Activated CD4-positive, alpha-beta T cell treated with anti-CD3 and anti-CD28 coated beads, Interleukin-10, Interleukin-2, amounts not matched to agents 100 ng/mL and 50 ng/mL, durations not matched to agents 16 hours and 8 hours (primary cell): ENCODE results near the gene TYW3.
A peak's percentile ranks its signal among the peaks of the same experiment; 100 is the strongest.
"Not testable (repeated sequence)": the region's sequence is repeated elsewhere in the genome, so short reads cannot be mapped to it uniquely, and the experiment has no call there.

ENCODE experiments used
- DNase-seq: peaks from one replicate; pipeline ENCODE4 v3.0.0-alpha.2; 2020

The TYW3 gene

DNA sequence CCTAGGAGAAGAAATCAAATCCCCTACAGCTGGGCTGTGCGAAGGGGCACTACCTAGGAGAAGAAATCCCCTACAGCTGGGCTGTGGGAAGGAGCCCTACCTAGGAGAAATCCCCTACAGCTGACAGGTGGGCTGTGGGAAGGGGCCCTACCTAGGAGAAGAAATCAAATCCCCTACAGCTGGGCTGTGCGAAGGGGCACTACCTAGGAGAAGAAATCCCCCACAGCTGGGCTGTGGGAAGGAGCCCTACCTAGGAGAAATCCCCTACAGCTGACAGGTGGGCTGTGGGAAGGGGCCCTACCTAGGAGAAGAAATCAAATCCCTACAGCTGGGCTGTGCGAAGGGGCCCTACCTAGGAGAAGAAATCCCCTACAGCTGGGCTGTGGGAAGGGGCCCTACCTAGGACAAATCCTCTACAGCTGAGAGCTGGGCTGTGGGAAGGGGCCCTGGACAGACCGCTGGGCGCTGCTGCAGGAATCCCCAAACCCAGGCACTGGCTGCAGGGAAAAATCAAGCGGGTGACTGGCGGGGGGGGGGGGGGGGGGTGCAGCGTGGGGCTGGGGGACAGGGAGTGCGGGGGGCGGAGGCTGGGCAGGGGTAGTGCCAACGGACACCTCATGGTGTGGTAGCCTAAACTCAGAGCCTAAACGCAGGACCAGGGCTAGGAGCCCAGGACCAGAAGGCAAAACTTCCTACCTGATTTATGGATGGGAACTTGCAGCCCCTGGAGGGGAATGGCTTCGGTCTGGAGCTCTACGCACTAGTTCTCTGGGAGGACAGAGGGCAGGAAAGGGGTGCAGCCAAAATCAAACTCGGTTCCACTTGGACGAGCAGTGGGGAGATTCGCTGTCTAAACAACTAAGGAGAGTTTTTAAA is 643 bp upstream of the TYW3 start:
- peak; percentile 4 for DNase-seq

DNA sequence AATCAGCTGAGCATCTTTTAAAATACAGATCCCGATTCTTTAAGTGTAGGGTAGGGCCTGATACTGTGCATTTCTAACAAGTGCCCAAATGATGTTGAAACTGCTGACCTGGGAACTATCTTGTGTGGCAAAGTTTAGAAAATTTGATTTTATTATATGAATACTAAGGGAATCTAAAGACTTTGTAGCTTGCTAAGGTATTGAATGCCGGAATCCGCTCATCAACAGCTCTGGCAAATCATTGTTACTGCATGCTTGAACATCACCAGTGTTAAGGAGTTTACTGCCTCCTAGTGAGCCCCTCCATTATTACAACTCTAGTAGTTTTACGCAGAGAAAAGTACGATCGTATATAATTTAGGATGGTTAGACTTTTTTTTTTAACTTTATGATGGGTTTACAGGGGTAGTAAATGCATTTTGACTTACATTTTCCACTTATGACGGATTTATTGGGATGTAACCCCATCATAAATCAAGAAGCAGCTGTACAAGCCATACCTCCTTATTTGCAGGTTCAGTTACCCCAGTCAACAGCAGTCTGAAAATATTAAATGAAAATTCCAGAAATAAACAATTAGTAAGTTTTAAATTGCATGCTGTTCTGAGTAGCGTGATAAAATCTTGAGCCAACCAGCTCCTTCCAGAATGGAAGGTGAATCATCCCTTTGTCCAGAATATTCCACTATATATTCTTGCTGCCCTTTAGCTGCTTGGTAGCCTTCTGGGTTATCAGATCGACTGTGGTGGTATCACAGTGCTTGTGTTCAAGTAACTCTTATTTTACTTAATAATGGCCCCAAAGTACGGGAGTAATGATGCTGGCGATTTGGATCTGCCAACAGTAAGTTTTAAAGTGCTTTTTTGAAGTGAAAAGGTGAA is 892 bp downstream of the TYW3 start:
- peak; percentile 83 for DNase-seq

DNA sequence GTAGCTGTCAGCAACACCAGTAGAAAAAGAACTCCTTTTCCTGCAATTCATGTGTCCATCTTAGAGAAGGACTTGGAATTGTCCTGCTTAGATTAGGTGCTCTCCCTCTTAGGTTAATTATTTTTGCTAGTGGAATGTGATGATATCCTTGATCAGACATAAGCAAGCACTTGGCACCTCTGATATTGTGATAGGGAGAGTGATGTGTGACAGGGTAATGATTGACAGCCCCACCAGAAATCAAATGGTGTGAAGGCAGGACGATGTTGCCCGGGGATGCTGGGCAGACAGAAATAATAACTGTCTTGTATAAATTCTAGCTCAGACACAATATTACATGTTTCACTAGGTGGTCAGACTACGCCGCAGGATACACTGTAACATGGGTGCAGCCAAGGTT is 4.4 kb downstream of the TYW3 start:
- no peak for DNase-seq

DNA sequence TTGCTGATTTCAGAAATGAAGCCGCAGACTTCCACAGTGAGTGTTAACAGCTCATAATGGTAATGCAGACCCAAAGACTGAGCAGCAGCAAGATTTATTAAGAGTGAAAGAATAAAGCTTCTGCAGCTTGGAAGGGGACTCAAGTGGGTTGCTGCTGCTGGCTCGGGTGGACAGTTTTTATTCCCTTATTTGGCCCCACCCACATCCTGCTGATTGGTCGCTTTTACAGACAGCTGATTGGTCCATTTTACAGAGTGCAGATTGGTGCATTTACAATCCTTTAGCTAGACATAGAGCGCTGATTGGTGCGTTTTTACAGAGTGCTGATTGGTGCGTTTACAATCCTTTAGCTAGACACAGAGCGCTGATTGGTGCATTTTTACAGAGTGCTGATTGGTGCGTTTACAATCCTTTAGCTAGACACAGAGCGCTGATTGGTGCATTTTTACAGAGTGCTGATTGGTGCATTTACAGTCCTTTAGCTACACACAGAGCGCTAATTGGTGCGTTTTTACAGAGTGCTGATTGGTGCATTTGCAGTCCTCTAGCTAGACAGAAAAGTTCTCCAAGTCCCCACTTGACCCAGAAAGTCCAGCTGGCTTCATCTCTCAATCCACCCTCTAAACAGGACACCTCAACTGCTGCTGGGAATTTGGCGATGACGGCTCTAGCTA is 7.5 kb downstream of the TYW3 start:
- peak; percentile 29 for DNase-seq

DNA sequence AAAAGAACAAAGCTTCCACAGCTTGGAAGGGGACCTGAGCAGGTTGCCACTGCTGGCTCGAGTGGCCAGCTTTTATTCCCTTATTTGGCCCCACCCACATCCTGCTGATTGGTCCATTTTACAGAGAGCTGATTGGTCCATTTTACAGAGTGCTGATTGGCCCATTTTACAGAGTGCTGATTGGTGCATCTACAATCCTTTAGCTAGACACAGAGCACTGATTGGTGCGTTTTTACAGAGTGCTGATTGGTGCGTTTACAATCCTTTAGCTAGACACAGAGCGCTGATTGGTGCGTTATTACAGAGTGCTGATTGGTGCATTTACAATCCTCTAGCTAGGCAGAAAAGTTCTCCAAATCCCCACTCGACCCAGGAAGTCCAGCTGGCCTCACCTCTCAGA is 12.3 kb downstream of the TYW3 start:
- DNase-seq = not testable (repeated sequence)

DNA sequence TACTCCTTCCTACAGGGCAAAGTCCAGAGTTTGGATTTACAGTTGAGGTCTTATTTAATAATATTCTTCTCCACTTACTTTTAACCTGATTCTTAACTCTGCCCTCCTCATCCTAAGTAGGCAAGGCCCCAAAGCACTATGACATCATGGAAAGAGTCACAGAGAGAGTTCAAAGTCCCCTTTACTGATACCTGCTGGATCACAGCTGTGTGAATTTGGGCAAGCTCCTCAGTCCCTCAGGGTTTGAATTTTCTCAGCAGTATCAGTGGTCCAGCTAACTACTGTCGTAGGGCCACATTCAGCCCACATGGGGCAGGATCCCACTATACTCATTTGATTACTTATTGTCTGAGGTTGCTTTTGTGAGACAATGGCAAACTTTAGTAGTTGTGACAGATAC is 16.0 kb downstream of the TYW3 start:
- no peak for DNase-seq

DNA sequence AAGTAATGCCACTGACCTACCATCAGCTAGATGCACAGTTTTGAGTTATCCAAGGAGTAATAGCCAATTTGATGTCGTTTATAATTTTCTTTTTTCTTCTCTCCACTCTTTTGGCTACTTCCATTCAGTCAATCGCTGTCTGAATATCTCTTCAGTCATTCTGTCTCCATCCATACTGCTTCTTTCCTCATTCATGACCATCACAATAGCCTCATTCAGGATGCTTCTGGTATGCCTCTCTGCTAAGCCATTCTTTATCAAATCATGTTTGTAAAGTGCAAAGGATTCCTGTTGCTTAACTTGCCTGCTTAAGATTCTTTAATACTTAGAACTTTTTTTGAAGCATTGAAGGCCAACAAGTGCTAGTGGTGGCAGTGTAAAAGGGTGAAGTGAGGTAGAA is 20.2 kb downstream of the TYW3 start:
- no peak for DNase-seq

DNA sequence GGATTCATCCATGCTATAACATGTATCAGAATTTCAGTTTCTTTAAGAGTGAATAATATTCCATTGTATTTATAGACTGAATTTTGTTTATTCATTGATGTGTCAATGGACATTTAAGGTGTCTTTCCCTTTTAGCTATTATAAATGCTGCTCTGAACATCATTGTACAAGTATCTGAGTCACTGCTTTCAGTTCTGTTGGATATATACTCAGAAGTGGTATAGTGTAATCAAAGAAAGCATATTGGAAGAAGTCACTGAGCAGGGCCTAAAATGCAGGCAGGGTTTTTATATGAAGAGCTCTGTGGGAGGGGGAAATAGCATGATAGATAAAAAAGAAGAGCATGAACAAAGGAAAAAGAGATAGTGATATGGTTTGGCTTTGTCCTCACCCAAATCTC is 22.5 kb downstream of the TYW3 start:
- no peak for DNase-seq

DNA sequence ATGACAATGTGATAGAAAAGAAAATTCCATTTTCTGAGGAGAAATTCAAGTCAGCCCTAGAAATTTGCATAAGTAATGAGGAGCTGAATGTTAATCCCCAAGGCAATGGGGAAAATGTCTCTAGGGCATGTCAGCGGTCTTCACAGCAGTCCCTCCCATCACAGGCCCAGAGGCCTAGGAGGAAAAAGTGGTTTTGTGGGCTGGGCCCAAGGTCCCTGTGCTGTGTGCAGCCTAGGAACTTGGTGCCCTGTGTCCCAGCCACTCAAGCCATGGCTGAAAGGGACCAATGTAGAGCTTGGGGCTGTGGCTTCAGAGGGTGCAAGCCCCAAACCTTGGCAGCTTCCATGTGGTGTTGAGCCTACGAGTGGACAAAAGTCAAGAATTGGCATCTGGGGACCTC is 23.7 kb downstream of the TYW3 start:
- not testable (repeated sequence) for DNase-seq

DNA sequence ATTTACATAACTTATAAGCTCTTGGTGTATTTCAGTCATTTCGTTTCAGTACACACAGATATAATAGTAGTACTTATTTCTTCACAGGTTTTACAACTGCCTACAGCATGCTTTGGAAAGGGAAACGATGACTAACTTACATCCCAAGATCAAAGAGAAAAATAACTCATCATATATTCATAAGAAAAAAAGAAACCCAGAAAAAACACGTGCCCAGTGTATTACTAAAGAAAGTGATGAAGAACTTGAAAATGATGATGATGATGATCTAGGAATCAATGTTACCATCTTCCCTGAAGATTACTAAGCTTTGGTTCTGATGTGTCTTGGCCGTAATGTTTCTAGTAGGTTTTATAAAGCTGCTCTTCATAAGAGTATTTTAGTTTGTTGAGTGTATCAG is 30.9 kb downstream of the TYW3 start:
- DNase-seq = peak; percentile 77

DNA sequence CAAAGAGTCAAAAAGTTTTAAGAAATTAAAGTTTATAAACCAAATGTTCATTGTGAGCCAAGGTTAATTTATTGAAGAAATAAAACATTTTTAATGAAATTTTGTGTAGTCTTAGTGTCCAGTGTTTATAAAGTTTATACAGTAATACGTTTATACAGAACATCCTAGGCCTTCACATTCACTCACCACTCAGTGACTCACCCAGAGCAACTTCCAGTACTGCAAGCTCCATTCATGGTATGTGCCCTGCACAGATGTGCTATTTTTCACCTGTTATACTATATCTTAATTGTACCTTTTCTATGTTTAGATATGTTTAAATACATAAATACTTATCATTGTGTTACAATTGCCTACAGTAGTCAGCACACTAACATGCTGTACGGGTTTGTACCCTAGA is 33.6 kb downstream of the TYW3 start:
- no peak for DNase-seq

DNA sequence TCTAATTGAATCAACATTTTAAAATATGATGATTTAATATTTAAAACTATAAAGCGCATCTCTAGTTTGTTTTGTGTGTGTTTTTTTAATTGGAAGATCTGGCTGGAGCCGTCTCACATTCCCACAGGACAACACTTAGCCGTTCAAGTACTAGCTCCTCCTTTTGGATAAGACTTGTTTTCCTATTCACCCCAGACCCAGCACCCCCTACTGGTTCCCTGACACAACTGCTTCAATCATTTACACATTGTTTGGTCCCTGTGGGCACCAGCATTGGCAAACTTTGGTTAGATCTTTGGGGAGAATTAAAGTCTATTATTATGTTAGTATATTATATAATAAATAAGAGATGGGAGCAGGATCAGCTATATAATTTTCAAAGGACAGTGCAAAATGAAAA is 34.5 kb downstream of the TYW3 start:
- DNase-seq = peak; percentile 30

DNA sequence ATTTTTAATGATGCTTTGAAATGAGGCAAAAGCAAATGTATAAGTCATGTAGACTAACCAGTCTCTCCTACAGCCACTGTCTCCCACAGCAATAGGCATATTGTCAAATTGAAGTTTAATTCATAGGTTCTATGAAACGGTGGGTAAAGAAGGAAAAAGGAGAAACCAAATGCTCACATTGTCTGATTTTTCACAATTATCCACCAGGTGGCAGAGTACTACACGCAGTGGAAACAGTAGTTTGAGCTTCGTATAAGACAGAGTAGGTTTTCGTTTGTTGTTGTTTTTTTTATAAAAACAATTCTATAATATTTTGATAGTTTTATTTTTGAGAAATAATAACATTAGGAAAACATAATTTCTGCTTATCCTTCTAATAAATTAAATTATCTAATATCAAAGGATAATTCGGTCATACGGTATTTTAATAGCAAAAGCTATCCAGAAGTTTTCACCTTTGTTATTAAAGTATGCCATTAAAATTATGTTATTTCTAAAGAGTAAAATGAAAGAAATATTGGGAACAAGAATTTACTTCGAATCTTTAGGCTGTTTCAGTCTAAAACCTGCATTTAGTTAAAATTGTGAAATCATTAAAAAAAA is 39.1 kb downstream of the TYW3 start:
- peak; percentile 54 for DNase-seq

DNA sequence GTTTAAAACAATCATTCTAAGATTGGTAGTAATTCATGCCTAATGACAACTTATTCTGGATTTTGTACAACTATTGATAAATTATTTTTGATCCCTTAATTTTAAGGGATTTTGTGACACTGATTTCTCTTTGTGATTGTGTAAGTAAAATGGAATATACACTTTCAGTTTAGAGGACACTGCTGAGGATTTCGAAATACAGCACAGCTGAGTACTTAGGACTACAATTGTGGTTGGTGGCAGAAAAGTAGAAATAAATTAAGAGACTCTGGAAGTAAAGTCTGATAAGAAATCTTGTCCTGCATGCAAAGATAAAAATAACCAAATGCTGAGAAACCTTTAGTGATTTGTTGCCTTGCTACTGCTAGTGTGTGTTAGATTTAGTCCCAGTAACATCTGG is 40.0 kb downstream of the TYW3 start:
- DNase-seq = no peak

DNA sequence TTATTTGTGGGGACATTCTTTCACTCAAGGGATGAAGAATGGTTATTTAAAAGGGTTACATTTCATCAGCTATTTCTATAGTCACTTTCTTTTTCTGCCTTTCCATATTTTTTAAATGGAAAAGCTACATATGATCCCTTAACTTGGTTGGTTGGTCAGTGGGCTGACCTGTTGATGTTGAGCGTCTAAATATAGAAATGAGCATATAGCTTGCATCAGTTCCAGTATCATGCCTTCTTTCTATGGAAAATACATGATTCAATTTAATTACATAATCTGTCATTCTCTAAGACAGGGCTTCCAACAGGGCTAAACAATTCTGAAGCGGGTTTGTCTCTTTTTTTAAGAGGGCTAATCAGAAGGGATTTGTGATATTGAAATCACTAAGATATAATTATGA is 40.6 kb downstream of the TYW3 start:
- no peak for DNase-seq

DNA sequence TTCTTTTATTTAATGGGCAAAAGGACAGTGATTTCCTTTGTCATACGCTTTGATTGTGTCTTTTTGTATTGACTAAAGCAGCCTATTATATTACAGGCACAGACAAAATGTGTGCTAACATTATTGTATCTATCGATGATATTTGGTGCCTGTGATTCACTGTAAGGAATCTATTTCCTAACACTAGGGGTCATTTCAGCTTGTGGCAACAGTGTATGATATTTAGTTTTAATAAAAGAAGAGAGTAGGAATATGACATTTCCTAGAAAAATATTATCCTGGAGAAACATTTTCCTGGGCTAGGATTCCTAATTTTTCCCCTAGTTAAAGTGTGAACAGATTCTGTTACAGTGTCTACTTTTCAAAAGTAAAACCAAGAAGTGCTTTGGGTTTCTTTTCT is 42.8 kb downstream of the TYW3 start:
- no peak for DNase-seq

DNA sequence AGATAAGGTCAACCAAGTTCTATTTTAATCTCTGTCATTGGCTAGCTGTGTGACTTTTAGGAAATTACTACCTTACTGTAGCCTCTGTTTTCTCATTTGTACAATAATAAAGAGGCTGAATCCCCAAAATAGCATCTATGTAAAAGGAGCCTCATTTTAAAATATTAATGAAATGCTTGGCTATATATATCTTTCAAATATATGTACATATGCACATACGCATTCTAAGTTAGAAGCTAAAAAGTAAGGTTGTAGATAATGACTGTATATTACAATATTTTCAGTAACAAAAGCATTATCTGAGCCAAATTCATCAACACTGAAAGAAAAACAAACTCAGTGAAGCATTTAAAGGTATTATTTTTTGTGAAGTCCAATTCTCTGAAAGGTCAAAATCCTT is 44.6 kb downstream of the TYW3 start:
- DNase-seq = no peak

DNA sequence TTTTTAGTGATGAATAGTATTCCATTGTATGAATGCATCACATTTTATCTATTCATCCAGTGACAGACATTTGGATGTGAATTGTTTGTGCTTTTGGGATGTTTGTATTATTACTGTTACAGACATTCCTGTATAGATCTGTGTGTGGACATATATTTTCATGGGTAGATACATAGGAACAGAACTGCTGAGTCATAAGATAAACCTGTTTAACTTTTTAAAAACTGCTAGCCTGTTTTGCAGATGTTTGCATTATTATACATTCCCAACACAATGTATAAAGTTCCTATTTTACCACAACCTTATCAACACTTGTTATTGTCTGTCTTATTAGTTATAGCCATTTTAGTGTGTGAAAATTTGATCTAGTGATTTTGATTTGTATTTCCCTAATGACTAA is 46.8 kb downstream of the TYW3 start:
- no peak for DNase-seq

DNA sequence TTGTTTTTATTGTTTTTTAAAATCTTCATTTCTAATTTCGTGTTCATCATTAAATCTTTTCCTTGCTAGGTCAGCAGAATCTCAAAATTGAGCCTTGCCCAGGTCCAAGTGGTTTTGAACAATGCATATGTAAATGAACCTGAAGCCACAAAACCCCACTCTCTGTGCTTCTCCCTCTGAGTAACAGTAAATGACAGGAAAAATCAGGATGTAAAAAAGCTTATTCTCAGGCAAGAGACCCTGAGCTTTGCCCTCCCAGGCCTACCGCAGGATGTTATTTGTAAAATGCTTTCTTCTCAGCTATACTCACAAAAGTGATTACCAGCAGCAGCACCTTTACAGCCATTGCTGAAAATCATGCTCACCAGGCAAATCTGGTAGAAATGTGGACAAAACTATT is 47.6 kb downstream of the TYW3 start:
- no peak for DNase-seq

DNA sequence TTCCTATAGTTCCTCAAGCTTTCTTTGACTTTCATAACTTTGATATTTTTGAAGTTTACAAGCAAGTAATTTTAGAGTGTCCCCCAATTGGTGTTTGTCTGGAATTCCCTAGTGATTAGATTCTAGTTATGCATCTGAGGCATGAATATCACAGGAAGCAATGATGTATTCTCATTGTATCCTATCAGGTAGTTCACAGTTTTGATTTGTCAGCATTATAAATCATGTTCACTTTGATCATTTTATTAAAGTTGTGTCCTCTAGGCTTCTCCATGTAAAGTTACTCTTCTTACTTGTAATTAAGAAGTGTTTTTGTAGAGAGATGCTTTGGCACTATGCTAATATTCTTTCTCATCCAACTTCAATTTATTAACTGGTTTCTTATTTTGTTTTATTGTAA is 53.0 kb downstream of the TYW3 start:
- DNase-seq = no peak

DNA sequence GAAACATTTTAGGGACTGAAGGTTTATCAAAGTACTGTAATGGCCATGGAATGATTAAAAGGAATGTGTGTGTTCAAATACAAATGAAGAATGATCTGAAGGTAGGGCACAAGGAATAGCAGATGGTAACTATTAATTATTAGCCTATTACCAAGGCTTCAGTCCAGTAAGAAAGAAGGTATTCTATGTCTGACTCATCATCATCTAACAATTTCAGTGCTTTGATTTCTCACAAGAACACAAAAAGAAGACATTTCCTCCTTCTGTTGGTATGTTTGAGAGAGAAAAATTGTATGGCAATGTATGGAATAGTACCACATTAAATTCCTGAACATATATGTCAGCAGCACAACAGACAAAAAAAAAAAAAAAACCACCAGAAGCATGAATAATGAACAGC is 57.5 kb downstream of the TYW3 start:
- no peak for DNase-seq

DNA sequence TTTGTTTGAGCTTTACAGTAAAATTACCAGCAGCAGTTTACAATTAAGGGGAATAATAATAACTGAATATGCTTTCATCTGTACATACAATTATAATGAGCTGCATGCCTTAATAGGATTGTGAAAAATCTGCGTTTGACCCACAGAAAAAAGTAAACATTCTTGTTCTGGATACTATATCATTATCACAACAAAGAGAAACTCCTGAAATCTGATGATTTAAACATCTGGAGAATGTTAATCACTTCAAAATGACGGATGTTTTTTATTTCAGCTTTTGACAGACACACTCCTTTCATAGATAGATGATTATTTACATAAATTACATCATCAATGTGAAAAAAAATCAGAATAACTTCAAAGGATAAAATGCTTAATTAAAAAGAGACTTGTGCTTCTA is 58.5 kb downstream of the TYW3 start:
- no peak for DNase-seq

DNA sequence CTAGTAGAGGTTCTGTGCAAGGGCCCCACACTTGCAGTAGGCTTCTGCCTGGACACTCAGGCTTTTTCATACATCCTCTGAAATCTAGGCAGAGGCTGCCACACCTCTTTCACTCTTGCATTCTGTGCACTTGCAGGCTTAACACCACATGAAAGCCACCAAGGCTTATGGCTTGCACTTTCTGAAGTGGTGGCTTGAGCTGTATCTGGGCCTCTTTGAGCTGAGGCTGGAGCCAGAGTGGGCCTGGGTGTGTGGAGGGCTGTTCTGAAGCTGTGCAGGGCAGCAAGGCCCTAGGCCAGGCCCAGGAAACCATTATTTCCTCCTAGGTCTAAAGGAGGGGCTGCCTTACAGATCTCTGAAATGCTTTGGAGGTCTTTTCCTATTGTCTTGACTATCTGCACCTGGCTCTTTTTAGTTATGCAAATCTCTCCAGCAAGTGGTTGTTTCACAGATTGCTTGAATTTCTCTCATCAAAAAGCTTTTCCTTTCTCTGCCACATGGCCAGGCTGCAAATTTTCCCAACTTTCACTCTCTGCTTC is 66.2 kb downstream of the TYW3 start:
- DNase-seq = no peak
